CD4-positive, alpha-beta T cell (primary cell): ENCODE measurements around the gene RPS15. TPM values are rescaled to one million over a fixed set of nuclear protein-coding genes. Genes with fewer than 3 reads are reported as not detected.

ENCODE experiments used
- ATAC-seq: fragments of 200-7000 bp; cut with Tn5 transposase; one replicate; pipeline ENCODE4 v1.10.0; 2022; ENCODE audit warnings: mild to moderate bottlenecking; ENCODE audit not compliant: poor library complexity
- CTCF ChIA-PET: fragments of 350-600 bp; sonication (Branson Sonifier 250); formaldehyde crosslinking; loops from one replicate; lab custom pipeline; 2021; ENCODE audit warnings: antibody characterized with exemption, inconsistent platforms; lab: Charles Lee
- POLR2A ChIA-PET: fragments of 350-600 bp; sonication (Branson Sonifier 250); formaldehyde crosslinking; loops from one replicate; lab custom pipeline; 2021; ENCODE audit warnings: antibody characterized with exemption, inconsistent platforms; lab: Charles Lee
- DNase-seq, 14 experiments: peaks; one replicate each; pipeline ENCODE4 v3.0.0-alpha.2; 2013 to 2020; ENCODE audit warnings: mixed read lengths in 2 of 14
- H3K27ac ChIP-seq, 2 donors: one replicate each; pipeline versions ENCODE4 v1.5.1 to v1.7.0; 2013; ENCODE audit warnings: low read length in 2 of 2, low read depth in 1 of 2, mild to moderate bottlenecking in 1 of 2
- H3K27me3 ChIP-seq, 2 experiments: 1 replicate in 1 of 2; 2 replicates in 1 of 2; pipeline versions ENCODE4 v1.6.1 to v1.7.0; 2013; ENCODE audit warnings: low read length in 2 of 2, control low read depth in 1 of 2, mild to moderate bottlenecking in 1 of 2, moderate library complexity in 1 of 2; ENCODE audit not compliant: insufficient read depth in 2 of 2, control insufficient read depth in 1 of 2
- H3K36me3 ChIP-seq: one replicate; pipeline ENCODE4 v1.6.1; 2013; ENCODE audit warnings: low read length, control low read depth; ENCODE audit not compliant: insufficient read depth
- H3K4me1 ChIP-seq: one replicate; pipeline ENCODE4 v1.6.1; 2013; ENCODE audit warnings: low read length, control low read depth; ENCODE audit not compliant: insufficient read depth
- H3K4me3 ChIP-seq: one replicate; pipeline ENCODE4 v1.5.1; 2013; ENCODE audit warnings: mild to moderate bottlenecking, low read length, moderate library complexity
- H3K9me3 ChIP-seq, 2 experiments: 1 replicate in 1 of 2; 2 replicates in 1 of 2; pipeline versions ENCODE4 v1.6.1 to v1.7.0; 2013; ENCODE audit warnings: low read length in 2 of 2, mild to moderate bottlenecking in 2 of 2, control low read depth in 1 of 2, moderate library complexity in 1 of 2; ENCODE audit not compliant: control insufficient read depth in 1 of 2, insufficient read depth in 1 of 2
- H3K27ac Mint-ChIP-seq: one replicate; pipeline ENCODE4 v1.8.0; 2020; ENCODE audit warnings: mixed read lengths
- H3K27me3 Mint-ChIP-seq: one replicate; pipeline ENCODE4 v1.8.0; 2021; ENCODE audit warnings: mixed read lengths
- H3K36me3 Mint-ChIP-seq: one replicate; pipeline ENCODE4 v1.8.0; 2021; ENCODE audit warnings: low read depth, mixed read lengths
- H3K4me1 Mint-ChIP-seq: one replicate; pipeline ENCODE4 v1.8.0; 2021; ENCODE audit warnings: low read depth, mixed read lengths
- H3K4me3 Mint-ChIP-seq: one replicate; pipeline ENCODE4 v1.8.0; 2020; ENCODE audit warnings: mild to moderate bottlenecking, mixed read lengths
- H3K9me3 Mint-ChIP-seq: one replicate; pipeline ENCODE4 v1.8.0; 2020; ENCODE audit warnings: mixed read lengths
- intact Hi-C, 2 experiments: fragments of 100-400 bp; cut with DNase I in 1 of 2; cut with micrococcal nuclease in 1 of 2; formaldehyde crosslinking; loops; one replicate each; pipeline versions ENCODE4 v1.15.1 to v1.9.0; 2023 to 2025; cut with DNase I, micrococcal nuclease
- total RNA-seq, 174 experiments: library from RNA in 2 of 174; stranded (reverse) in 2 of 174; gene quantifications; one replicate each; pipeline ENCODE4 v1.2.3 and lab custom pipeline; 2021 to 2026
- TF ChIP-seq, protein P1 (sequence below): fragments of 200-600 bp; IDR thresholded peaks from one replicate; pipeline ENCODE4 v1.8.0; 2022; ENCODE audit warnings: antibody characterized with exemption, mild to moderate bottlenecking

Gene RPS15
- total RNA-seq, 2 experiments from 2014 or later, result 2,193 to 2,200 TPM

DNA sequence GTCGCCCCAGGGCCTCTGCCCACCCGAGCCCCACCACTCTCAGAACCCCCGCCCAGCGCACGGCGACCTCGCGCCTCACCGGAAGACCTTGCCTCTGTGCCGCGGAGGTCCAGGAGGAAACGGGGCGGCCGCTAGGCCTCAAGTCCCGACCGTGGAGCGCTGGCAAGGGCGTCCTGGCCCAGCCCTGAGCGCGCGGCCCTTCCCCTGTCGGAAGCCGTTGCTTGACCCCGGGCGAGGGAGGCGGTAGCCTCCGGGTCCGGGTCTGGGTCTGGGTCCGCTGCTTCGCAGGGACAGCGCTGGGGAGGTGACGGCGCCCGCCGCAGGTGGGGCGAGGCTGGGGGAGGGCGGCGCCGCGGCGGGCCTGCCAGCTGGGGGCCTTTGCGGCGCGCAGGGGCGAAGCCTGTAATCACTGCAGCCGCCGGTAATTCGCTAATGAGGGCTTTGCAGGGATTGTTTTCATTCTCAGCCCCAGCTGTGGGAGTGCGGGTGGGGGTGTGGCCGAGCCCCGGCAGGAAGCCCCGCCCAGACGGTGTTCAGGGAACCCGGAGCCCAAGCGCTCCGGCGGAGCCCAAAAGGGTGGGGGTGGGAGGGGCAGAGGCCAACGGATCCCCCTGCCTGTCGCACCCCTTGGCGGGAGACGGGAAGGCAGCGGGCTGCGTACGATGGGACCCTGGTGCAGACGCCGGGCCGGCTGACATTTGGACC is 32.3 kb downstream of the RPS15 start:
- Histone ChIP-seq H3K4me3 (peak overlapping the region; percentile 62), H3K27ac (no peak overlapping the region), H3K4me1 (peaks cover 65% of the 10 kb centered on the region), H3K36me3 (peaks cover 1% of the 10 kb centered on the region), H3K27me3 (peaks cover 18 to 29% of the 10 kb centered on the region in 2 experiments), H3K9me3 (peaks cover 0 to 16% of the 10 kb centered on the region in 2 experiments)
- ATAC-seq, result peak; percentile 82
- H3K27me3 Mint-ChIP-seq, result no peaks in the 10 kb centered on the region
- H3K4me3 Mint-ChIP-seq, result peak overlapping the region; percentile 68
- ChIA-PET POLR2A (interaction anchor here (1.0 to 3.9 kb wide), 4 partner anchors 8 to 25 kb away, joined by 3 to 12 read pairs (median 8); partner anchors contain the start of genes C19orf25 and REEP6), CTCF (interaction anchor here (1.2 to 2.1 kb wide), 3 partner anchors 21 to 44 kb away, joined by 5 to 16 read pairs (median 9); partner anchors contain the start of gene REEP6)
- TF ChIP-seq, protein P1, sequence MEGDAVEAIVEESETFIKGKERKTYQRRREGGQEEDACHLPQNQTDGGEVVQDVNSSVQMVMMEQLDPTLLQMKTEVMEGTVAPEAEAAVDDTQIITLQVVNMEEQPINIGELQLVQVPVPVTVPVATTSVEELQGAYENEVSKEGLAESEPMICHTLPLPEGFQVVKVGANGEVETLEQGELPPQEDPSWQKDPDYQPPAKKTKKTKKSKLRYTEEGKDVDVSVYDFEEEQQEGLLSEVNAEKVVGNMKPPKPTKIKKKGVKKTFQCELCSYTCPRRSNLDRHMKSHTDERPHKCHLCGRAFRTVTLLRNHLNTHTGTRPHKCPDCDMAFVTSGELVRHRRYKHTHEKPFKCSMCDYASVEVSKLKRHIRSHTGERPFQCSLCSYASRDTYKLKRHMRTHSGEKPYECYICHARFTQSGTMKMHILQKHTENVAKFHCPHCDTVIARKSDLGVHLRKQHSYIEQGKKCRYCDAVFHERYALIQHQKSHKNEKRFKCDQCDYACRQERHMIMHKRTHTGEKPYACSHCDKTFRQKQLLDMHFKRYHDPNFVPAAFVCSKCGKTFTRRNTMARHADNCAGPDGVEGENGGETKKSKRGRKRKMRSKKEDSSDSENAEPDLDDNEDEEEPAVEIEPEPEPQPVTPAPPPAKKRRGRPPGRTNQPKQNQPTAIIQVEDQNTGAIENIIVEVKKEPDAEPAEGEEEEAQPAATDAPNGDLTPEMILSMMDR, result no peak
- H3K4me1 Mint-ChIP-seq, result peaks cover 11% of the 10 kb centered on the region
- H3K27ac Mint-ChIP-seq, result no peak overlapping the region
- intact Hi-C loops, result loop anchor here (1.0 to 10.0 kb wide), 4 partner anchors 9 to 196 kb away; partner anchors contain the start of genes C19orf25 (in 1 of the 2), FAM174C (in 1 of the 2), PCSK4 (in 1 of the 2) and REEP6 (in 1 of the 2)
- H3K9me3 Mint-ChIP-seq, result no peaks in the 10 kb centered on the region
- peaks cover 5% of the 10 kb centered on the region for H3K36me3 Mint-ChIP-seq
- peak; percentile 48 to 86 (median 74) for DNase-seq

DNA sequence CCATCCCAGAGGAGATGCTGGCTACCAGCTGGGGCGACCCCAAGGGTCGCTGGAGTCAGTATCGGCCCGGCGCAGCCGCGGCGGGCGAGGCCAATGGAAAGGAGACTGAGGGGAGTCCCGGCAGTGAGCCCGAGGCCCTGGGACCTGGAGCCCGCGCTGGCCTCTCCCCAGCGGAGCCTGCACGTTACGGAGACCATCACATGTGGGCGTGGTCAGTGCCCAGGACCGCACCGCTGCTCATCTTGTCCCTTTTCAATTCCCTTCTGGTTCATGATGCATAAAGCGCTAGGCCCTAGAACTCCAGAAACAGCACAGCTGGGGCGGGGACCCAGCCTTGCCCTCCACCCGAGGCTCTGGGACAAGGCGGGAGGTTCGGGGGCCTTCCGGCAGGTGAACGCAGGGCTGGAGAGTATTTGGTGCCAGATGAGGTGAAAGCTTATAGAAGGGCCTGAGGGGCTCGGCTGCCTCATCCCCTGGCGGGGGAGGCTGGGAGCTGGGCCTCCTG is 32.9 kb downstream of the RPS15 start:
- ChIA-PET CTCF (interaction anchor here (1.2 to 2.1 kb wide), 3 partner anchors 20 to 44 kb away, joined by 5 to 16 read pairs (median 9); partner anchors contain the start of gene REEP6), POLR2A (interaction anchor here (1.0 to 3.9 kb wide), 5 partner anchors 8 to 202 kb away, joined by 3 to 12 read pairs (median 4); partner anchors contain the start of genes C19orf25 and REEP6)
- DNase-seq, result peak in 4 of 14 experiments; percentile 34 to 59 (median 46)
- H3K36me3 Mint-ChIP-seq, result peaks cover 5% of the 10 kb centered on the region
- H3K27me3 ChIP-seq, result peaks cover 18 to 29% of the 10 kb centered on the region in 2 experiments
- peaks cover 11% of the 10 kb centered on the region for H3K4me1 Mint-ChIP-seq
- intact Hi-C loops, result loop anchor here in 1 of 2 experiments (2.0 to 10.0 kb wide), 3 partner anchors 20 to 196 kb away; partner anchors contain the start of genes FAM174C, PCSK4 and REEP6
- H3K4me1 ChIP-seq, result peaks cover 59% of the 10 kb centered on the region
- H3K9me3 ChIP-seq, result peaks cover 0 to 16% of the 10 kb centered on the region in 2 experiments
- no peaks in the 10 kb centered on the region for H3K9me3 Mint-ChIP-seq
- no peak overlapping the region for H3K27ac ChIP-seq
- ATAC-seq, result no peak
- TF ChIP-seq, protein P1, result peak; percentile 19
- H3K4me3 Mint-ChIP-seq, result peak overlapping the region; percentile 72
- H3K27me3 Mint-ChIP-seq, result no peaks in the 10 kb centered on the region
- peak overlapping the region; percentile 62 for H3K4me3 ChIP-seq
- no peak overlapping the region for H3K27ac Mint-ChIP-seq
- H3K36me3 ChIP-seq, result peaks cover 5% of the 10 kb centered on the region

DNA sequence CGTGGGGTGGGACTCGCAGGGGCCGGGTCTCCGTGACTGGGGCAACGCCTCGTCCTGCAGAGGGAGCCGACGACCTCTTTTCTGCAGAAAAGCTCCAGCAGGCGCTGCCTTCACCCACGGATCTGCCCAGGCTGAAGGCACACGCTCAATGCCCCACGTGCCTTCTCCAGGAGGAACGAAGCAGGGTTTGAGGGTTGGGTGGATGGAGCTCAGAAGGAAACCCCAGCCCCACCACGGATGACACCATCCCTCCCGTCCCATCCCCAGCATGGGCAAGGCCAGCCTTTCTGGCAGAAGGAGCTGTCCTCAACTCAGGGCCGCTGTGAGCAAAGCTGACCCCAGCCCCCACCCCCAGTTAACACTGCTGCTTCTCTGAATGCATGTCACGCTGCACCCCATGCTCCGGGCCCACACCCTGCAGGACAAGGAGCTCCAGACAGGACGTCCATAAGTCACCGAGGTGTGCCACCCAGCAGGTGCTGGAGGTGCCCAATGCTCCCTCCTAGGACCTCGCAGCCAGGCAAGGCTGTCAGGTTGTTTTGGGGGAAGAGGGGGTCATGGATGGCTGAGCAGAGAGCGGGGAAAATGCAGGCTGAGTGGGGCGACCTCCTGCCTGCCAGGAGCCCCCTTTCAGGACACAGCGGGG is 33.4 kb downstream of the RPS15 start:
- POLR2A ChIA-PET, result interaction anchor here (1.0 to 3.9 kb wide), 5 partner anchors 13 to 203 kb away, joined by 4 to 12 read pairs (median 4); partner anchors contain the start of gene REEP6
- DNase-seq (peak in 6 of 14 experiments; percentile 20 to 61 (median 44)), ATAC-seq (peak; percentile 14)
- H3K27me3 ChIP-seq, result peaks cover 12 to 23% of the 10 kb centered on the region in 2 experiments
- H3K27ac Mint-ChIP-seq, result no peak overlapping the region
- TF ChIP-seq, protein P1, result no peak
- H3K4me1 ChIP-seq, result peaks cover 53% of the 10 kb centered on the region
- CTCF ChIA-PET, result interaction anchor here (1.2 to 2.1 kb wide), 3 partner anchors 19 to 43 kb away, joined by 5 to 16 read pairs (median 9); partner anchors contain the start of gene REEP6
- H3K27me3 Mint-ChIP-seq, result no peaks in the 10 kb centered on the region
- H3K27ac ChIP-seq, result no peak overlapping the region
- intact Hi-C loops, result loop anchor here in 1 of 2 experiments (2.0 to 10.0 kb wide), 3 partner anchors 19 to 197 kb away; partner anchors contain the start of genes FAM174C, PCSK4 and REEP6
- H3K36me3 Mint-ChIP-seq, result peaks cover 5% of the 10 kb centered on the region
- H3K9me3 Mint-ChIP-seq, result no peaks in the 10 kb centered on the region
- H3K4me3 Mint-ChIP-seq, result peak overlapping the region; percentile 72
- H3K4me1 Mint-ChIP-seq, result peaks cover 11% of the 10 kb centered on the region
- H3K36me3 ChIP-seq, result peaks cover 8% of the 10 kb centered on the region
- H3K9me3 ChIP-seq, result peaks cover 0 to 11% of the 10 kb centered on the region in 2 experiments
- H3K4me3 ChIP-seq, result peak overlapping the region; percentile 62
